ENCODE results near the gene POLR2J. TPM values are rescaled to one million over a fixed set of nuclear protein-coding genes. Genes with fewer than 3 reads are reported as not detected.

The POLR2J gene
- total RNA-seq, 1 donor from 2014 or later = 48.6 TPM

DNA sequence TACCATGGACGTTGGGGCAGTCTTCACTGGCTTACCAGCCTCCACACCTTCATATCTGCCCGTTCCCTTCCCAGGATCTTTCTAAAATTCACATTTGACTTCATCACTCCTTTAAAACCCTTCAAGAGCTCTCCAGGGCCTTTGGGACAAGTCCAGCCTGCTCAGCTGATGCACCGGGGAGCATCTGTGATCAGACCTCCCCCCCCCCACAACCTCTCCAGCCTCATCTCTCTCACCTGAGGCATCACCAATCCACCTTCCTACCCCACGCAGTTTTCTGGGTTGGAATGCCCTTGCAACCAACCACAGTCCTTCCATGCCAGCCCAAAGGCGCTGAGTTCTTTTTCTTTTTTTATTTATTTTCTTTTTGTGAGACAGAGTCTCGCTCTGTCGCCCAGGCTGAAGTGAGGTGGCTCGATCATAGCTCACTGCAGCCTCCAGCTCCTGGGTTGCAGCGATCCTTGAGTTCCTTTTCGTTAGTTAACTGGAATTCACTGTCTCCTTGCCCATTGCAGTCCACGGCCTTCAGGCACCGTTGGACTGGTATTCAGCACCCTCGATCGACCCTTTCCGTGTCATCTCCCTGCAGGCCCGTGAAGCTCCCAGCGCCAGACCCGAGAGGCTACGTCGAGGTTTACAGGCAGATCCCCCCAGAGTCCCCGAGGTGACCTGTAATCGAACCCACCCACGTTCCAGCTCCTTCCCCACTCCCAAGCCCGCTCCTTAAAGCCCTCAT lies 14.7 kb downstream of the POLR2J start:
- no peaks in the 10 kb centered on the region for H3K27me3 Mint-ChIP-seq
- peaks cover 2% of the 10 kb centered on the region for H3K36me3 Mint-ChIP-seq (ENCODE audit: insufficient read depth)
- peaks cover 12% of the 10 kb centered on the region for H3K4me1 Mint-ChIP-seq (ENCODE audit: low read depth)
- TF ChIP-seq, protein P1, sequence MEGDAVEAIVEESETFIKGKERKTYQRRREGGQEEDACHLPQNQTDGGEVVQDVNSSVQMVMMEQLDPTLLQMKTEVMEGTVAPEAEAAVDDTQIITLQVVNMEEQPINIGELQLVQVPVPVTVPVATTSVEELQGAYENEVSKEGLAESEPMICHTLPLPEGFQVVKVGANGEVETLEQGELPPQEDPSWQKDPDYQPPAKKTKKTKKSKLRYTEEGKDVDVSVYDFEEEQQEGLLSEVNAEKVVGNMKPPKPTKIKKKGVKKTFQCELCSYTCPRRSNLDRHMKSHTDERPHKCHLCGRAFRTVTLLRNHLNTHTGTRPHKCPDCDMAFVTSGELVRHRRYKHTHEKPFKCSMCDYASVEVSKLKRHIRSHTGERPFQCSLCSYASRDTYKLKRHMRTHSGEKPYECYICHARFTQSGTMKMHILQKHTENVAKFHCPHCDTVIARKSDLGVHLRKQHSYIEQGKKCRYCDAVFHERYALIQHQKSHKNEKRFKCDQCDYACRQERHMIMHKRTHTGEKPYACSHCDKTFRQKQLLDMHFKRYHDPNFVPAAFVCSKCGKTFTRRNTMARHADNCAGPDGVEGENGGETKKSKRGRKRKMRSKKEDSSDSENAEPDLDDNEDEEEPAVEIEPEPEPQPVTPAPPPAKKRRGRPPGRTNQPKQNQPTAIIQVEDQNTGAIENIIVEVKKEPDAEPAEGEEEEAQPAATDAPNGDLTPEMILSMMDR (IDR thresholded peaks at IDR 0.05; ENCODE audit: unreplicated experiment) = no peak
- H3K27ac Mint-ChIP-seq = peak overlapping the region; percentile 93
- H3K4me3 Mint-ChIP-seq (ENCODE audit: low read depth) = peak overlapping the region; percentile 96
- no peaks in the 10 kb centered on the region for H3K9me3 Mint-ChIP-seq (ENCODE audit: low read depth)
- DNase-seq (ENCODE audit: low spot score, unreplicated experiment) = no peak

DNA sequence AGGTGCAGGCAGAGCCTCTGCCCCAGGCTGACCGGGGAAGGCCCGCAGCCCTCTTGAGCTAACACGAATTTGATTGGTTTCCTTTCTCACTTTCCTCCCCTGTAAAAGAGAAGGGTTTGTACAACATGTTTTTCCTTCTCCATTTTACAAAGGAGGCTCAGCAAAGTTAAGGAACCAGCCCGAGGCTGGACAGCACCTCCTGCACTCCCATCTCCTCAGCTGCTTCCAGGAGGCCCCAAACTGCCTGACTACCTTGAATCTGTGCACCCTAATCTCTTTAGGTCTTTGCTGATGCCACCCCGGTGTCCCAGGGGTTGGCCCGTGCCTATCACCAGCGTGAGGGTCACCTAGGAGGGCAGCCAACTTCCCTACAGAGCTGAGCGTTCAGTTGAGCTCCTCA lies 18.3 kb downstream of the POLR2J start:
- Mint-ChIP-seq H3K27me3 (no peaks in the 10 kb centered on the region), H3K9me3 (ENCODE audit: low read depth) (no peaks in the 10 kb centered on the region), H3K4me1 (ENCODE audit: low read depth) (peaks cover 9% of the 10 kb centered on the region), H3K36me3 (ENCODE audit: insufficient read depth) (no peaks in the 10 kb centered on the region), H3K4me3 (ENCODE audit: low read depth) (no peak overlapping the region), H3K27ac (peak overlapping the region; percentile 71)
- DNase-seq (ENCODE audit: low spot score, unreplicated experiment) = no peak
- TF ChIP-seq, protein P1 (IDR thresholded peaks at IDR 0.05; ENCODE audit: unreplicated experiment) = no peak

DNA sequence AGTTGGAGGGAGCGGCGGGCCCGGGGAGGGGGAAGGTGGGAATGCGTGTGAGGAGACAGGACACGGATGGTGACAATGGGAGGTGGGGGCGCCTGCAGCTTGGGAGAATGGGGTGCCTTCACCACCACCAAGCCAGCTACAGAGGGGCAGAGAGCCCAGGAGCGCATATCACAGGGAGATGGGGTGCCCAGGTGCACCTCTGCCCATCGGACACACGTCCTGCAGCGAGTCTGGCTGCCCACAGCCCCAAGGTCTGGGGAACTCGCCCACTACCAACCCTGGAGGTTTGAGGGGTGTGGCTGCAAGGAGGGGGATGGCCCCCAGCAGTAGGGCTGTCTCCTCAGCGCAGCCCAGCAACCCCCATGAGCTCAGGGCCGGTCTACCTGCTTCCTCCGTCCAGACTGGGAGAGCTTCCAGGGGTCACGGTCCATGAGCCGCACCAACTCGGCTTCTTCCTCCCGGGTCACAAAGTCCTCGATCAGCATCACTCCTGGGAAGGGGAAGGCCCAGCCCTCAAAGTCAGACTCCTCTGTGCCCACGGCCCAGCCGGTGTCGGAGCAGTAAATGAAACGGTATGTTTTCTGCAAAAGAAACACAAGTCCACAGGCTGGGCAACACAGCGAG lies 19.4 kb downstream of the POLR2J start:
- peaks cover 7% of the 10 kb centered on the region for H3K4me1 Mint-ChIP-seq (ENCODE audit: low read depth)

DNA sequence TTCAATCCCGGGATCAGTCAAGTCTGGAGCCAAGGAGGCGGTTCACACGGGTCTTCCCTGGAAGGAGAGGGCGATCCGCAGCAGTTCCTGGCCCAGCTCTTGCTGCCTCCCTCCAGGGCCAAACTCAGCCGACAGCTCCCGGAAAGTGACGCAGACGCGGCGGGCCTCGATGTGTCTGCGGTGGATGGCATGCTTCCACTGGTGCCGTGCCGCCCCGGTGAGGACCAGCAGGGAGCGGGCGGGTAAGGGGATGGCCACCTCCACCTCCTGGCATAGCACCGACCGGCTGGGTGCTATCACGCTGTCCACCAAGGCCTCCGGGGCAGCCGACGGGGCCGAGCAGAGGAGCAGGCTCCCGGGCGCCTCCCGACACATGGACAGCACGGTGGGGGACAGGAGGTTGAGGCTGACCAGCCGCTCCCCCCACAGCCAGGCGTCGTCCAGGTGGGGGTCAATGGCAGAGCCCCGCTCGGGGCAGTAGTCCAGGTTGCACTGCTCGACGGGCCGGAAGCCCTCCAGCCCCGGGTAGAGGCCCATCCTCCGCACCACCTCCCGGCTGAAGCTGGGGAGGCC lies 21.3 kb downstream of the POLR2J start:
- H3K36me3 Mint-ChIP-seq (ENCODE audit: insufficient read depth) = no peaks in the 10 kb centered on the region
- no peak overlapping the region for H3K4me3 Mint-ChIP-seq (ENCODE audit: low read depth)
- H3K27ac Mint-ChIP-seq = no peak overlapping the region
- no peak for DNase-seq (ENCODE audit: low spot score, unreplicated experiment)
- no peaks in the 10 kb centered on the region for H3K27me3 Mint-ChIP-seq
- TF ChIP-seq, protein P1 (IDR thresholded peaks at IDR 0.05; ENCODE audit: unreplicated experiment) = no peak
- H3K4me1 Mint-ChIP-seq (ENCODE audit: low read depth) = no peaks in the 10 kb centered on the region
- no peaks in the 10 kb centered on the region for H3K9me3 Mint-ChIP-seq (ENCODE audit: low read depth)

More for the DNA sequence above, 19.4 kb downstream of the POLR2J start:
- H3K36me3 Mint-ChIP-seq (ENCODE audit: insufficient read depth) = no peaks in the 10 kb centered on the region
- TF ChIP-seq, protein P1 (IDR thresholded peaks at IDR 0.05; ENCODE audit: unreplicated experiment) = no peak
- no peak overlapping the region for H3K4me3 Mint-ChIP-seq (ENCODE audit: low read depth)
- no peak overlapping the region for H3K27ac Mint-ChIP-seq
- H3K9me3 Mint-ChIP-seq (ENCODE audit: low read depth) = no peaks in the 10 kb centered on the region
- no peaks in the 10 kb centered on the region for H3K27me3 Mint-ChIP-seq
- DNase-seq (ENCODE audit: low spot score, unreplicated experiment) = no peak

DNA sequence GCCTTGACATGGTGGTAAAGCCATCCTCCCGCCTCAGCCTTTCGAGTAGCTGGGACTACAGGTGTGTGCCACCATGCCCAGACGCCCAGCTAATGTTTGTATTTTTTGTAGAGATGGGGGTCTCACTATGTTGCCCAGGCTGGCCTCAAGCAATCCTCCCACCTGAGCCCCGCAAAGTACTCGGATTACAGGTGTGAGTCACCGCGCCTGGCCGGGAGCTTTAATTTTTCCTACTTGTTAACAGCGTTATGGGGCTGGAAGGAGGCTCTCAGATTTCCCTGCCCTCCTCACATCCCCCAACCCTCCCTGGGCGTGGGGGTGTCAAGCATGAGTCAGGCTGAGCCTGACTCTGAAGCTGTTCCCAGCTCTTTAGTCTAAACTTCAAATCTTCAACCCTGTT lies 22.4 kb downstream of the POLR2J start:
- Mint-ChIP-seq H3K27me3 (no peaks in the 10 kb centered on the region), H3K27ac (no peak overlapping the region), H3K36me3 (ENCODE audit: insufficient read depth) (no peaks in the 10 kb centered on the region), H3K9me3 (ENCODE audit: low read depth) (no peaks in the 10 kb centered on the region), H3K4me3 (ENCODE audit: low read depth) (no peak overlapping the region), H3K4me1 (ENCODE audit: low read depth) (no peaks in the 10 kb centered on the region)
- no peak for DNase-seq (ENCODE audit: low spot score, unreplicated experiment)
- TF ChIP-seq, protein P1 (IDR thresholded peaks at IDR 0.05; ENCODE audit: unreplicated experiment) = no peak
